ENCODE results near the gene C9orf78. TPM values are rescaled to one million over a fixed set of nuclear protein-coding genes. Genes with fewer than 3 reads are reported as not detected.

Gene C9orf78
- total RNA-seq, 4 donors from 2014 or later: 31.2 to 92.3 (median 51.5) TPM

DNA sequence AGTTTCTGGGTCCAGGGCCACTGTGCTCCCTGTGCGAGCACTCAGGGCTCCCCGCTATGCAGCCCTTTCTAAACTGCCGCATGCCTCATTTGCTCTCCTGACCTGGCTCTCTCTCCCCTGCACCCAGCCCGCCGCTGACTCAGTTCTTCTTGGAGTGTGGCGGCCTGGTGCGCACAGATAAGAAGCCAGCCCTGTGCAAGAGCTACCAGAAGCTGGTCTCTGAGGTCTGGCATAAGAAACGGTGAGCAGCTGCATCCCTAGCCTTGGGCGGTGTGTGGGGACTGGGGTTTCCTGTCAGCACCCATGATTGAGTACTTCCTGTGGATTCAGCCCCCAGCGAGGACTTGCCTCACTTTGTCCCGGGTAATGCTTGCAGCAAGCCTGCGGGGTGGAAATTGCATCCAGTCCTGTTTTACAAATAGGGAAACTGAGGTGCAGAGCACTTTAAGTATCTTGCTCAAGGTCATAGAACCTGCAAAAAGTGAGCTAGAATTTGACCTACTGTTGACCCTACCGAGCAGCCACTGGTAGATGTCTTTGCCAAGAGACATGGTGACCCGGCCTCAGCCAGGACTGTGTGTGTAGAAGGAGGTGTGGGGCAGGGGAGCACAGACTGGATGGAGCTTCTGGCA is 28.1 kb upstream of the C9orf78 start:
- no peaks in the 10 kb centered on the region for H3K27me3 ChIP-seq
- intact Hi-C loops (cut with DNase I): no loop called here
- H3K4me3 ChIP-seq: no peak overlapping the region
- 37 to 71% methylated on average over 10 to 12 of the region's 14 CpGs for WGBS, 2 donors
- H3K4me1 ChIP-seq: no peaks in the 10 kb centered on the region
- no peak for DNase-seq
- no peak overlapping the region for H3K27ac ChIP-seq
- no peaks in the 10 kb centered on the region for H3K9me3 ChIP-seq
- TF ChIP-seq, protein P1, sequence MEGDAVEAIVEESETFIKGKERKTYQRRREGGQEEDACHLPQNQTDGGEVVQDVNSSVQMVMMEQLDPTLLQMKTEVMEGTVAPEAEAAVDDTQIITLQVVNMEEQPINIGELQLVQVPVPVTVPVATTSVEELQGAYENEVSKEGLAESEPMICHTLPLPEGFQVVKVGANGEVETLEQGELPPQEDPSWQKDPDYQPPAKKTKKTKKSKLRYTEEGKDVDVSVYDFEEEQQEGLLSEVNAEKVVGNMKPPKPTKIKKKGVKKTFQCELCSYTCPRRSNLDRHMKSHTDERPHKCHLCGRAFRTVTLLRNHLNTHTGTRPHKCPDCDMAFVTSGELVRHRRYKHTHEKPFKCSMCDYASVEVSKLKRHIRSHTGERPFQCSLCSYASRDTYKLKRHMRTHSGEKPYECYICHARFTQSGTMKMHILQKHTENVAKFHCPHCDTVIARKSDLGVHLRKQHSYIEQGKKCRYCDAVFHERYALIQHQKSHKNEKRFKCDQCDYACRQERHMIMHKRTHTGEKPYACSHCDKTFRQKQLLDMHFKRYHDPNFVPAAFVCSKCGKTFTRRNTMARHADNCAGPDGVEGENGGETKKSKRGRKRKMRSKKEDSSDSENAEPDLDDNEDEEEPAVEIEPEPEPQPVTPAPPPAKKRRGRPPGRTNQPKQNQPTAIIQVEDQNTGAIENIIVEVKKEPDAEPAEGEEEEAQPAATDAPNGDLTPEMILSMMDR (IDR thresholded peaks at IDR 0.05): no peak
- no peak for TF ChIP-seq POLR2A (IDR thresholded peaks at IDR 0.05)
- peaks cover 12 to 94% (median 20%) of the 10 kb centered on the region in 3 donors for H3K36me3 ChIP-seq

DNA sequence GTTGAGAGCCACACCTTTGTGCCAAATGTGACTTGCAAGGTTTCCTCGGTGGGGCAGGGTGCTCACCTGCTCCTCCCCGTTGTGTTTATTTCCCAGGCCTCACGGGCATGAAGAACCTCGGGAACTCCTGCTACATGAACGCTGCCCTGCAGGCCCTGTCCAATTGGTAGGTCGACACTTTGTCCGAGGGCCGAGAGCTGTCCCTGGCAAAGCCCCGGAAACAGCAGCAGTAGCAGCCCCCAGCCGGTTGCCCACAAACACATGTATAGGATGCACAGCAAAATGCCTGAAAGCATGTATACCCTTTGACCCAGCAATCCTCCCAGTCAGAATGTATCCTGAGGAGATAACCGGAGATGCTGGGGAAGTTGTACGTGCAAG is 26.4 kb upstream of the C9orf78 start:
- intact Hi-C loops (cut with DNase I): no loop called here
- TF ChIP-seq, protein P1 (IDR thresholded peaks at IDR 0.05): no peak
- no peak for TF ChIP-seq POLR2A (IDR thresholded peaks at IDR 0.05)
- no peak for DNase-seq
- no peak overlapping the region for H3K27ac ChIP-seq
- H3K27me3 ChIP-seq: no peaks in the 10 kb centered on the region
- peaks cover 12 to 94% (median 20%) of the 10 kb centered on the region in 3 donors for H3K36me3 ChIP-seq
- WGBS, 2 donors: 73 to 92% methylated on average over 2 to 3 of the region's 12 CpGs
- no peaks in the 10 kb centered on the region for H3K4me1 ChIP-seq
- H3K4me3 ChIP-seq: no peak overlapping the region
- no peaks in the 10 kb centered on the region for H3K9me3 ChIP-seq

DNA sequence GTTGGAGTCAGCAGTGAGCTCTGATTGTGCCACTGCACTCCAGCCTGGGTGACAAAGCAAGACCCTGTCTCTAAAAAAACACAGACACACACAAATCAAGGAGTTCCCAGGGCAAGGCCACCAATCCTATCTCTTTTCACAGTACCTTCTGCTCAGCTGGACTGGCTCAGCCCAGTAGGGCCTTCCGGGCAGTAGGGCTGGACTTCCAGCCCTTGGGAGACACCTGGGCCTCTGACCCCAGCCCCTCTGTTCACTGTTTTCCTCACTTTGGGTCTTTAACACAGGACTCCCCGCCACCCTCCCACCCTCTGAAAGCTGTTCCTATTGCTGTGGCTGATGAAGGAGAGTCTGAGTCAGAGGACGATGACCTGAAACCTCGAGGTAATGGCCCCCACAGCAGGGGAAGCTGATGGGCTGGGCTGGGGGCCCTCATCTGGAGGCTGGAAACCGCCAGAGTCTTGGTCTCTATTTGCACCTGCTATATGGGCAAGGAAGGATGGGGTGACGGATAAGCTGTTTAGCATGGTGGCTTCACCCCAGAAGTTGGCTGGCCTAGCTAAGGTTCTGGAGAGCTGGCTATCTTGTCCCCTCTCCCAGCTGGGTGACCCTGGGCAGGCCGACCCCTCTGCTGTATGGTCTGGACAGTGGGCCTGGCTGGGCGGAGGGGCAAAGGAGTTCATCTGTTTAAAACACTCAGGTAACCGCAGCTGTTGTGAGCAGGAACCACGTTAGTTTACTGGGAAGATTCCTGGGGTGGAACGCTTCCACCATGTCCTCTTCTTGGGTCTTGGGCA is 25.8 kb upstream of the C9orf78 start:
- peaks cover 12 to 94% (median 25%) of the 10 kb centered on the region in 3 donors for H3K36me3 ChIP-seq
- intact Hi-C loops (cut with DNase I): no loop called here
- DNase-seq: no peak
- no peaks in the 10 kb centered on the region for H3K4me1 ChIP-seq
- H3K4me3 ChIP-seq: no peak overlapping the region
- TF ChIP-seq, protein P1 (IDR thresholded peaks at IDR 0.05): no peak
- no peaks in the 10 kb centered on the region for H3K27me3 ChIP-seq
- no peaks in the 10 kb centered on the region for H3K9me3 ChIP-seq
- H3K27ac ChIP-seq: no peak overlapping the region
- 74 to 93% methylated on average over 5 of the region's 11 CpGs for WGBS, 2 donors

DNA sequence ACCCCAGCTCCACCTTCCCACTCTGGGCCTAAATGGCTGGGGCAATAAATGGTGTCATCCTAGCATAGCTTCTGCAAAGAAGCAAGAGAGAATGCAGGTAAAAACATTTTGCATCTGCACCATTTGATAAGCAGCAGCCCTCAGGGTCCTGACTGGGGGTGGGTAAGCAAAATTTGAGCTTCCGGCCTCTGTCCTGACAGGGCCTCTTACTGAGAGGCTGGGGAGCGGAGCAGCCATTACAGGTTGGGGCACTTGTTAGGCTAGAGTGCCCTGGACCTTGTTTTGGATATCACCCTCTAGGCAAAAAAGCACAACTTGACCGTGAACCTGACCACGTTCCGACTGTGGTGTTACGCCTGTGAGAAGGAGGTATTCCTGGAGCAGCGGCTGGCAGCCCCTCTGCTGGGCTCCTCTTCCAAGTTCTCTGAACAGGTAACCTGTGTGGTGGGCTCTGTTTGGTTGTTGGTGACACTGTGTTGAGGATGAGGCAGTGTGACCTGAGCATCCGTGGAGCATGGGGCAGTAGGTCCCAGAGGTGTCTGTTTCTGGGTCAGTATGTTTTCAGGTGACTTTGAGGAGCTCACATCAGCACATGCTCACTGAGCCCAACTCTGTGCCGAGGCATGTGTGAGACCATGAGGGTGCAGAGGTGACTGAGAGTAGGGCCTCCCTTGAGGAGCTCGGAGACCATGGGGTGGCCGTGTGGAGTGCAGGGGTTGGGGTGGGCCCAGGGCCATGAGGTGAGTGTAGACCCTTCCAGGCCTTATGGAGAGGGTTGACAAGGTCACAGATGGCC is 23.3 kb upstream of the C9orf78 start:
- 85 to 88% methylated on average over 8 to 10 of the region's 11 CpGs for WGBS, 2 donors

More for the DNA sequence above, 23.3 kb upstream of the C9orf78 start:
- H3K9me3 ChIP-seq: no peaks in the 10 kb centered on the region
- H3K4me3 ChIP-seq: no peak overlapping the region
- TF ChIP-seq, protein P1 (IDR thresholded peaks at IDR 0.05): no peak
- TF ChIP-seq POLR2A (IDR thresholded peaks at IDR 0.05): no peak
- H3K27ac ChIP-seq: no peak overlapping the region
- peaks cover 12 to 96% (median 21%) of the 10 kb centered on the region in 3 donors for H3K36me3 ChIP-seq
- no peaks in the 10 kb centered on the region for H3K27me3 ChIP-seq
- peaks cover 0 to 2% (median 0%) of the 10 kb centered on the region in 3 donors for H3K4me1 ChIP-seq
- DNase-seq: no peak
- intact Hi-C loops (cut with DNase I): no loop called here

Data from esophagus squamous epithelium (tissue), 5 donors.